HCT116 (cell line): ENCODE measurements around the gene FAM162A. TPM values are rescaled to one million over a fixed set of nuclear protein-coding genes. Genes with fewer than 3 reads are reported as not detected.

Experiments
- ATAC-seq: fragments of 200-7000 bp; cut with Tn5 transposase; 2 replicates; pipeline ENCODE4 v1.9.1; 2020; ENCODE audit warnings: mild to moderate bottlenecking, moderate library complexity
- BruUV-seq: library from RNA; stranded (reverse); fragments of 400-500 nt; replicated peaks from 2 replicates; lab custom pipeline; 2021; lab: Mats Ljungman, UMichigan
- CTCF ChIA-PET: fragments of 300-600 bp; sonication (Branson Sonifier 250); formaldehyde crosslinking; loops from one replicate; lab custom pipeline; 2021; ENCODE audit warnings: antibody characterized with exemption; lab: Charles Lee
- POLR2A ChIA-PET: fragments of 300-600, 350-600 bp; sonication (Branson Sonifier 250); formaldehyde crosslinking; loops from one replicate; lab custom pipeline; 2021; ENCODE audit warnings: antibody characterized with exemption; lab: Charles Lee
- RAD21 ChIA-PET, 2 experiments: fragments of 300-600 bp; sonication (Branson Sonifier 250); formaldehyde crosslinking; loops; one replicate each; lab custom pipeline; 2023; ENCODE audit warnings: low total read pairs in 2 of 2; ENCODE audit not compliant: uncharacterized antibody in 2 of 2, unreplicated experiment in 2 of 2, low non-redundant PET in 1 of 2; lab: Charles Lee
- DNase-seq: peaks from one replicate; pipeline ENCODE4 v3.0.0-alpha.2; 2010; ENCODE audit warnings: low read depth, low spot score
- H2AFZ ChIP-seq: fragments of 200-600 bp; shearing (Covaris generic), sonication (generic); 2 replicates; pipeline ENCODE4 v1.6.1; 2017; ENCODE audit warnings: low read depth, mixed run types, mixed read lengths, antibody characterized with exemption, low read length; ENCODE audit not compliant: poor library complexity, severe bottlenecking
- H3K27ac ChIP-seq: 2 replicates; pipeline ENCODE4 v1.5.1; 2012; ENCODE audit warnings: low read depth, low read length
- H3K27me3 ChIP-seq: fragments of 200-600 bp; sonication (generic); 2 replicates; pipeline ENCODE4 v1.6.1; 2016; ENCODE audit warnings: mixed run types, low read length, mixed read lengths; ENCODE audit not compliant: insufficient read depth
- H3K36me3 ChIP-seq, 2 experiments: fragments of 200-500 bp in 1 of 2; fragments of 200-600 bp in 1 of 2; sonication (Bioruptor generic) in 1 of 2; sonication (generic) in 1 of 2; 2 replicates each; pipeline versions ENCODE4 v1.5.1 to v1.6.1; 2014 to 2016; ENCODE audit warnings: low read length in 2 of 2, inconsistent platforms in 1 of 2, mixed read lengths in 1 of 2, mixed run types in 1 of 2; ENCODE audit not compliant: insufficient read depth in 2 of 2, control insufficient read depth in 1 of 2
- H3K4me1 ChIP-seq, 2 experiments: fragments of 200-600 bp in 1 of 2; sonication (generic) in 1 of 2; 2 replicates each; pipeline versions ENCODE4 v1.5.1 to v1.6.1; 2012 to 2017; ENCODE audit warnings: low read length in 2 of 2, inconsistent platforms in 1 of 2, mild to moderate bottlenecking in 1 of 2, mixed read lengths in 1 of 2, mixed run types in 1 of 2, moderate library complexity in 1 of 2; ENCODE audit not compliant: insufficient read depth in 2 of 2, control insufficient read depth in 1 of 2
- H3K4me2 ChIP-seq: fragments of 200-600 bp; sonication (generic); 2 replicates; pipeline ENCODE4 v1.6.1; 2017; ENCODE audit warnings: mixed run types, low read length, mixed read lengths
- H3K4me3 ChIP-seq, 2 experiments: fragments of 200-600 bp in 1 of 2; sonication (generic) in 1 of 2; replicated peaks in 1 of 2; 2 replicates each; pipeline ENCODE4 v1.5.1; 2011 to 2016; ENCODE audit warnings: low read length in 2 of 2, control low read depth in 1 of 2, low read depth in 1 of 2, mild to moderate bottlenecking in 1 of 2, mixed read lengths in 1 of 2, mixed run types in 1 of 2
- H3K79me2 ChIP-seq: fragments of 200-600 bp; sonication (generic); 2 replicates; pipeline ENCODE4 v1.6.1; 2017; ENCODE audit warnings: mild to moderate bottlenecking, mixed run types, low read length, moderate library complexity, mixed read lengths; ENCODE audit not compliant: insufficient read depth
- H3K9ac ChIP-seq: fragments of 200-600 bp; sonication (generic); 2 replicates; pipeline ENCODE4 v1.6.1; 2016; ENCODE audit warnings: low read length, mixed read lengths
- H3K9me2 ChIP-seq: fragments of 200-600 bp; sonication (generic), shearing (Covaris generic); 2 replicates; pipeline ENCODE4 v1.6.1; 2017; ENCODE audit warnings: mixed run types, mild to moderate bottlenecking, moderate library complexity; ENCODE audit not compliant: insufficient read depth
- H3K9me3 ChIP-seq, 2 experiments: fragments of 200-500 bp in 1 of 2; fragments of 200-600 bp in 1 of 2; sonication (Bioruptor generic) in 1 of 2; sonication (generic) in 1 of 2; 2 replicates each; pipeline ENCODE4 v1.6.1; 2014 to 2017; ENCODE audit warnings: low read length in 2 of 2, mixed read lengths in 2 of 2, inconsistent platforms in 1 of 2, low read depth in 1 of 2, mild to moderate bottlenecking in 1 of 2, mixed run types in 1 of 2, moderate library complexity in 1 of 2; ENCODE audit not compliant: control insufficient read depth in 1 of 2, insufficient read depth in 1 of 2
- H4K20me1 ChIP-seq: fragments of 200-600 bp; sonication (generic), shearing (Covaris generic); 2 replicates; pipeline ENCODE4 v1.6.1; 2017; ENCODE audit warnings: mixed run types, mild to moderate bottlenecking, moderate library complexity; ENCODE audit not compliant: insufficient read depth
- ATF3 ChIP-seq: IDR thresholded peaks from 2 replicates; pipeline ENCODE4 v1.6.1; 2012
- CEBPB ChIP-seq: IDR thresholded peaks from 2 replicates; pipeline ENCODE4 v1.6.1; 2012; ENCODE audit warnings: low read depth
- JUND ChIP-seq: IDR thresholded peaks from 2 replicates; pipeline ENCODE4 v1.6.1; 2012
- MAX ChIP-seq: IDR thresholded peaks from 2 replicates; pipeline ENCODE4 v1.6.1; 2012
- POLR2A ChIP-seq: IDR thresholded peaks from 2 replicates; pipeline ENCODE4 v1.7.0; 2011; ENCODE audit warnings: borderline replicate concordance; ENCODE audit not compliant: insufficient read depth, insufficient read length; ENCODE audit errors: extremely low read depth
- POLR2AphosphoS5 ChIP-seq: IDR thresholded peaks from 2 replicates; pipeline ENCODE4 v1.6.1; 2011; ENCODE audit warnings: mild to moderate bottlenecking, low read depth, low read length, moderate library complexity
- REST ChIP-seq: IDR thresholded peaks from 2 replicates; pipeline ENCODE4 v1.6.1; 2012; ENCODE audit warnings: low read depth
- SIN3A ChIP-seq: IDR thresholded peaks from 2 replicates; pipeline ENCODE4 v1.6.1; 2012; ENCODE audit warnings: low read depth
- SP1 ChIP-seq: IDR thresholded peaks from 2 replicates; pipeline ENCODE4 v1.6.1; 2012; ENCODE audit warnings: low read depth
- SRF ChIP-seq: IDR thresholded peaks from 2 replicates; pipeline ENCODE4 v1.6.1; 2012; ENCODE audit warnings: low read depth
- TCF7L2 ChIP-seq: IDR thresholded peaks from 2 replicates; pipeline ENCODE4 v1.7.0; 2011; ENCODE audit warnings: borderline replicate concordance, inconsistent platforms; ENCODE audit not compliant: insufficient read depth, insufficient read length; ENCODE audit errors: extremely low read depth
- YY1 ChIP-seq: IDR thresholded peaks from 2 replicates; pipeline ENCODE4 v1.6.1; 2011; ENCODE audit warnings: low read length, low read depth, moderate library complexity, mild to moderate bottlenecking; ENCODE audit not compliant: insufficient replicate concordance; ENCODE audit errors: extremely low read depth
- ZFX ChIP-seq: fragments of 450-650 bp; IDR thresholded peaks from 2 replicates; pipeline ENCODE4 v1.6.1; 2017
- intact Hi-C: fragments of 100-400 bp; cut with micrococcal nuclease; formaldehyde crosslinking; loops from 2 replicates; pipeline ENCODE4 v1.10.0; 2022
- total RNA-seq: library from RNA; stranded (reverse); gene quantifications from one replicate; pipeline ENCODE4 v1.2.1, GENCODE V29; 2021; ENCODE audit not compliant: unreplicated experiment

The FAM162A gene
- total RNA-seq, 1 experiment from 2014 or later: 74.1 TPM

GRCh38 chr3:122342803-122343202 lies 41.2 kb upstream of the FAM162A start (continued):
- TF ChIP-seq REST (no peak), SP1 (no peak), SIN3A (no peak)
- TF ChIP-seq, all 23 proteins: peak for 0

GRCh38 chr3:122343654-122344053 lies 40.3 kb upstream of the FAM162A start:
- intact Hi-C loops: no loop called here
- Histone ChIP-seq H3K9ac (no peak overlapping the region), H3K4me3 (no peak overlapping the region), H3K4me1 (no peaks in the 10 kb centered on the region), H2AFZ (no peak overlapping the region), H3K4me2 (no peak overlapping the region), H3K9me3 (no peaks in the 10 kb centered on the region), H3K27me3 (no peaks in the 10 kb centered on the region), H4K20me1 (no peaks in the 10 kb centered on the region), H3K36me3 (no peaks in the 10 kb centered on the region), H3K9me2 (no peaks in the 10 kb centered on the region), H3K27ac (no peak overlapping the region), H3K79me2 (no peaks in the 10 kb centered on the region)
- ChIA-PET RAD21 (no interaction called here), POLR2A (no interaction called here), CTCF (no interaction called here)
- DNase-seq (no peak), ATAC-seq (no peak)
- BruUV-seq: no TSS peak
- no peak for TF ChIP-seq TCF7L2

- H4K20me1 ChIP-seq: no peaks in the 10 kb centered on the region
- no TSS peak for BruUV-seq
- H3K9me3 ChIP-seq: no peaks in the 10 kb centered on the region
- DNase-seq (no peak), ATAC-seq (no peak)
- H3K9me2 ChIP-seq: no peaks in the 10 kb centered on the region
- no peak overlapping the region for H2AFZ ChIP-seq
- H3K4me3 ChIP-seq: no peak overlapping the region
- no peaks in the 10 kb centered on the region for H3K27me3 ChIP-seq
- H3K36me3 ChIP-seq: no peaks in the 10 kb centered on the region
- H3K9ac ChIP-seq: no peak overlapping the region
- no peaks in the 10 kb centered on the region for H3K79me2 ChIP-seq
- ChIA-PET CTCF (no interaction called here), POLR2A (no interaction called here), RAD21 (no interaction called here)
- intact Hi-C loops: no loop called here
- no peak overlapping the region for H3K27ac ChIP-seq
- H3K4me1 ChIP-seq: no peaks in the 10 kb centered on the region; a peak in 2 of 4 replicates
- H3K4me2 ChIP-seq: no peak overlapping the region
- TF ChIP-seq ZFX (no peak), MAX (no peak), YY1 (no peak), ATF3 (no peak), POLR2A (no peak), SRF (no peak), REST (no peak), CEBPB (no peak), JUND (no peak), POLR2AphosphoS5 (no peak)
These were observed 34.8 kb upstream of the FAM162A start for GRCh38 chr3:122349171-122349570.
